Uterus (tissue), 4 donors: ENCODE results near the gene ETV4. TPM values are rescaled to one million over a fixed set of nuclear protein-coding genes. Genes with fewer than 3 reads are reported as not detected.
A peak's percentile ranks its signal among the peaks of the same experiment; 100 is the strongest.

Experiments used
- DNase-seq, 2 donors: peaks; one replicate each; pipeline ENCODE4 v3.0.0-alpha.2; 2019 to 2020
- H3K27ac ChIP-seq, 2 donors: fragments of 200-600 bp; sonication (generic); 1 replicate in 1 of 2; 2 replicates in 1 of 2; pipeline ENCODE4 v1.5.1; 2016 to 2018
- H3K27me3 ChIP-seq, 2 donors: fragments of 200-600 bp; sonication (generic); one replicate each; pipeline ENCODE4 v1.5.1; 2018 to 2019; ENCODE audit warnings: control low read depth in 1 of 2
- H3K36me3 ChIP-seq, 2 donors: fragments of 200-600 bp; sonication (generic); one replicate each; pipeline ENCODE4 v1.5.1; 2019; ENCODE audit warnings: control low read depth in 1 of 2
- H3K4me1 ChIP-seq, 2 donors: fragments of 200-600 bp; sonication (generic); one replicate each; pipeline ENCODE4 v1.5.1; 2018 to 2019; ENCODE audit warnings: control low read depth in 1 of 2
- H3K4me3 ChIP-seq, 2 donors: fragments of 200-600 bp; sonication (generic); 1 replicate in 1 of 2; 2 replicates in 1 of 2; pipeline ENCODE4 v1.5.1; 2018 to 2019; ENCODE audit warnings: mild to moderate bottlenecking in 1 of 2
- H3K9me3 ChIP-seq, 2 donors: fragments of 200-600 bp; sonication (generic); one replicate each; pipeline ENCODE4 v1.5.1; 2019; ENCODE audit warnings: control low read depth in 1 of 2
- CTCF ChIP-seq, 4 experiments: fragments of 200-600 bp in 2 of 4; fragments of 450-650 bp in 2 of 4; sonication (generic) in 2 of 4; IDR thresholded peaks; one replicate each; pipeline ENCODE4 v1.5.1; 2016 to 2019; ENCODE audit warnings: antibody characterized with exemption in 4 of 4, mild to moderate bottlenecking in 2 of 4, moderate library complexity in 1 of 4
- POLR2A ChIP-seq, 2 donors: fragments of 450-650 bp; IDR thresholded peaks; one replicate each; pipeline ENCODE4 v1.6.1; 2016; ENCODE audit warnings: antibody characterized with exemption in 2 of 2, mild to moderate bottlenecking in 1 of 2, moderate library complexity in 1 of 2
- intact Hi-C: fragments of 100-400 bp; cut with DNase I; formaldehyde crosslinking; loops from one replicate; pipeline ENCODE4 v1.15.1; 2023; ENCODE audit warnings: low total_unique reads
- total RNA-seq, 4 donors: library from RNA; depleted of rRNA in 3 of 4; stranded (reverse); fragments of >200 nt in 3 of 4; gene quantifications; one replicate each; pipeline versions ENCODE4 v1.1.0 to v1.2.4, GENCODE V29; 2014 to 2023
- donor health status: DM: yes; HTN: yes; CAD: no.

ETV4 gene
- total RNA-seq, 4 donors from 2014 or later, result 0.51 to 2.8 (median 2.1) TPM; not detected in 1

- H3K4me3 ChIP-seq, result no peak overlapping the region
- intact Hi-C loops, result no loop called here
- peak overlapping the region in 1 of 2 donors; percentile 4 for H3K27ac ChIP-seq
- no peak for TF ChIP-seq POLR2A (IDR thresholded peaks at IDR 0.05)
- no peak for TF ChIP-seq CTCF (IDR thresholded peaks at IDR 0.05)
- peaks cover 0 to 6% of the 10 kb centered on the region in 2 donors for H3K4me1 ChIP-seq
- H3K36me3 ChIP-seq, result no peaks in the 10 kb centered on the region
- DNase-seq, result no peak
- H3K27me3 ChIP-seq, result no peaks in the 10 kb centered on the region
- H3K9me3 ChIP-seq, result no peaks in the 10 kb centered on the region
These were observed 42.7 kb upstream of the ETV4 start for GRCh38 chr17:43588664-43589435.

GRCh38 chr17:43588121-43588520 lies 42.0 kb upstream of the ETV4 start:
- TF ChIP-seq CTCF (IDR thresholded peaks at IDR 0.05) (no peak), POLR2A (IDR thresholded peaks at IDR 0.05) (no peak)
- Histone ChIP-seq H3K27me3 (no peaks in the 10 kb centered on the region), H3K27ac (peak overlapping the region in 1 of 2 donors; percentile 4), H3K9me3 (no peaks in the 10 kb centered on the region), H3K4me1 (peaks cover 0 to 6% of the 10 kb centered on the region in 2 donors), H3K36me3 (no peaks in the 10 kb centered on the region), H3K4me3 (no peak overlapping the region)
- intact Hi-C loops, result no loop called here
- no peak for DNase-seq

- intact Hi-C loops, result no loop called here
- TF ChIP-seq CTCF (IDR thresholded peaks at IDR 0.05), result no peak
These were observed 41.5 kb upstream of the ETV4 start for GRCh38 chr17:43587647-43588046.

GRCh38 chr17:43584666-43585102 lies 38.5 kb upstream of the ETV4 start:
- intact Hi-C loops, result no loop called here
- H3K9me3 ChIP-seq, result no peaks in the 10 kb centered on the region
- H3K36me3 ChIP-seq, result no peaks in the 10 kb centered on the region
- no peak for DNase-seq
- no peak overlapping the region for H3K27ac ChIP-seq
- no peak for TF ChIP-seq CTCF (IDR thresholded peaks at IDR 0.05)
- no peak for TF ChIP-seq POLR2A (IDR thresholded peaks at IDR 0.05)
- H3K4me1 ChIP-seq, result no peaks in the 10 kb centered on the region
- no peak overlapping the region for H3K4me3 ChIP-seq
- H3K27me3 ChIP-seq, result no peaks in the 10 kb centered on the region

More at GRCh38 chr17:43587647-43588046, 41.5 kb upstream of the ETV4 start:
- H3K9me3 ChIP-seq, result no peaks in the 10 kb centered on the region
- H3K27ac ChIP-seq, result no peak overlapping the region
- H3K4me1 ChIP-seq, result peaks cover 0 to 6% of the 10 kb centered on the region in 2 donors
- H3K4me3 ChIP-seq, result no peak overlapping the region
- H3K36me3 ChIP-seq, result no peaks in the 10 kb centered on the region
- no peaks in the 10 kb centered on the region for H3K27me3 ChIP-seq
- DNase-seq, result no peak

- intact Hi-C loops, result no loop called here
These were observed 37.2 kb upstream of the ETV4 start for GRCh38 chr17:43583332-43583731.

More at GRCh38 chr17:43583332-43583731, 37.2 kb upstream of the ETV4 start:
- Histone ChIP-seq H3K4me1 (peaks cover 0 to 4% of the 10 kb centered on the region in 2 donors), H3K27ac (no peak overlapping the region), H3K9me3 (no peaks in the 10 kb centered on the region), H3K27me3 (no peaks in the 10 kb centered on the region), H3K36me3 (no peaks in the 10 kb centered on the region), H3K4me3 (no peak overlapping the region)
- no peak for DNase-seq
- TF ChIP-seq CTCF (IDR thresholded peaks at IDR 0.05), result no peak
- no peak for TF ChIP-seq POLR2A (IDR thresholded peaks at IDR 0.05)
